Lower leg skin (tissue), 4 donors: ENCODE results near the gene DKC1. TPM values are rescaled to one million over a fixed set of nuclear protein-coding genes. Genes with fewer than 3 reads are reported as not detected.

ENCODE experiments used
- DNase-seq, 2 donors: peaks; one replicate each; pipeline ENCODE4 v3.0.0-alpha.2; 2019; ENCODE audit warnings: low spot score in 2 of 2
- H3K4me3 ChIP-seq: fragments of 200-600 bp; sonication (generic); 2 replicates; pipeline ENCODE4 v1.5.1; 2017; ENCODE audit warnings: mild to moderate bottlenecking, low read depth; ENCODE audit not compliant: poor library complexity, severe bottlenecking
- CTCF ChIP-seq, 3 donors: fragments of 450-650 bp; IDR thresholded peaks; one replicate each; pipeline ENCODE4 v1.5.1; 2016; ENCODE audit warnings: antibody characterized with exemption in 3 of 3, mild to moderate bottlenecking in 3 of 3, moderate library complexity in 2 of 3
- POLR2A ChIP-seq, 2 donors: fragments of 450-650 bp; IDR thresholded peaks; one replicate each; pipeline ENCODE4 v1.6.1; 2016 to 2017; ENCODE audit warnings: antibody characterized with exemption in 2 of 2, mild to moderate bottlenecking in 1 of 2, moderate library complexity in 1 of 2
- WGBS, 2 donors: methylation state at CpG; one replicate each; pipeline ENCODE4 v1.1.5; 2018; 5-methylcytosine and 5-hydroxymethylcytosine counted together
- intact Hi-C: fragments of 100-400 bp; cut with DNase I; formaldehyde crosslinking; loops from one replicate; pipeline ENCODE4 v1.15.0; 2023; ENCODE audit warnings: low total_unique reads
- total RNA-seq, 4 donors: library from RNA; depleted of rRNA; stranded (reverse); fragments of >200 nt; gene quantifications; one replicate each; pipeline ENCODE4 v1.1.0, GENCODE V29; 2016

Gene DKC1
- total RNA-seq, 4 donors from 2014 or later, result 25.8 to 33.9 (median 29.3) TPM

- no peak overlapping the region for H3K4me3 ChIP-seq
- WGBS, 2 donors, result 67 to 92% methylated on average over 2 of the region's 2 CpGs
- intact Hi-C loops, result no loop called here
- DNase-seq, result no peak
- TF ChIP-seq CTCF (IDR thresholded peaks at IDR 0.05), result no peak
- TF ChIP-seq POLR2A (IDR thresholded peaks at IDR 0.05), result no peak
These were observed 32.4 kb downstream of the DKC1 start for GRCh38 chrX:154795016-154795415.

- 79 to 83% methylated on average over 6 of the region's 6 CpGs for WGBS, 2 donors
- intact Hi-C loops, result no loop called here
- no peak for DNase-seq
- TF ChIP-seq POLR2A (IDR thresholded peaks at IDR 0.05) (no peak), CTCF (IDR thresholded peaks at IDR 0.05) (no peak)
- H3K4me3 ChIP-seq, result no peak overlapping the region
These were observed 34.3 kb downstream of the DKC1 start for GRCh38 chrX:154797006-154797405.

GRCh38 chrX:154799556-154800348 lies 37.1 kb downstream of the DKC1 start:
- DNase-seq, result no peak
- 50 to 63% methylated on average over 9 of the region's 9 CpGs for WGBS, 2 donors
- intact Hi-C loops, result no loop called here
- no peak for TF ChIP-seq POLR2A (IDR thresholded peaks at IDR 0.05)
- no peak for TF ChIP-seq CTCF (IDR thresholded peaks at IDR 0.05)
- H3K4me3 ChIP-seq, result no peak overlapping the region

- TF ChIP-seq POLR2A (IDR thresholded peaks at IDR 0.05) (no peak), CTCF (IDR thresholded peaks at IDR 0.05) (no peak)
- WGBS, 2 donors, result 77 to 80% methylated on average over 8 of the region's 8 CpGs
- no peak for DNase-seq
- no peak overlapping the region for H3K4me3 ChIP-seq
- intact Hi-C loops, result no loop called here
These were observed 38.0 kb downstream of the DKC1 start for GRCh38 chrX:154800478-154801210.

GRCh38 chrX:154802947-154803346 lies 40.3 kb downstream of the DKC1 start:
- no peak for DNase-seq
- no peak overlapping the region for H3K4me3 ChIP-seq
- intact Hi-C loops, result no loop called here
- 80% methylated on average over 2 of the region's 2 CpGs for WGBS, 2 donors
- TF ChIP-seq CTCF (IDR thresholded peaks at IDR 0.05), result no peak
- no peak for TF ChIP-seq POLR2A (IDR thresholded peaks at IDR 0.05)
